Measurements from ENCODE around the gene RAB3IP. TPM values are rescaled to one million over a fixed set of nuclear protein-coding genes. Genes with fewer than 3 reads are reported as not detected.

RAB3IP gene
- total RNA-seq, 4 donors from 2014 or later: 5.7 to 38.2 (median 12.7) TPM

GRCh38 chr12:69822201-69822860, 83.7 kb downstream of the RAB3IP start:
- Histone ChIP-seq H3K27me3 (no peaks in the 10 kb centered on the region), H3K36me3 (no peaks in the 10 kb centered on the region), H3K9me3 (no peaks in the 10 kb centered on the region), H3K27ac (no peak overlapping the region), H3K4me1 (no peaks in the 10 kb centered on the region), H3K4me3 (no peak overlapping the region)
- TF ChIP-seq POLR2A (IDR thresholded peaks at IDR 0.05) (no peak), EP300 (IDR thresholded peaks at IDR 0.05) (no peak), POLR2AphosphoS5 (IDR thresholded peaks at IDR 0.05) (no peak), CTCF (IDR thresholded peaks at IDR 0.05) (no peak)
- ATAC-seq: no peak
- 44 to 100% methylated on average over 1 to 3 of the region's 3 CpGs for WGBS, 2 donors (ENCODE audit: low coverage in 1 of 2)

GRCh38 chr12:69824028-69824427, 85.4 kb downstream of the RAB3IP start:
- Histone ChIP-seq H3K27me3 (no peaks in the 10 kb centered on the region), H3K27ac (no peak overlapping the region), H3K36me3 (no peaks in the 10 kb centered on the region), H3K9me3 (no peaks in the 10 kb centered on the region), H3K4me1 (no peaks in the 10 kb centered on the region), H3K4me3 (no peak overlapping the region)
- no peak for ATAC-seq
- TF ChIP-seq POLR2A (IDR thresholded peaks at IDR 0.05) (no peak), EP300 (IDR thresholded peaks at IDR 0.05) (no peak), POLR2AphosphoS5 (IDR thresholded peaks at IDR 0.05) (no peak), CTCF (IDR thresholded peaks at IDR 0.05) (no peak)

- TF ChIP-seq CTCF (IDR thresholded peaks at IDR 0.05) (no peak), EP300 (IDR thresholded peaks at IDR 0.05) (no peak), POLR2A (IDR thresholded peaks at IDR 0.05) (no peak), POLR2AphosphoS5 (IDR thresholded peaks at IDR 0.05) (no peak)
- Histone ChIP-seq H3K9me3 (no peaks in the 10 kb centered on the region), H3K36me3 (no peaks in the 10 kb centered on the region), H3K27me3 (no peaks in the 10 kb centered on the region), H3K4me1 (no peaks in the 10 kb centered on the region), H3K27ac (no peak within 1 kb of the TSS), H3K4me3 (no peak within 1 kb of the TSS)
- no peak for ATAC-seq
- WGBS, 2 donors (ENCODE audit: low coverage in 1 of 2): 83 to 84% methylated on average over 5 of the region's 5 CpGs
Observed at GRCh38 chr12:69824966-69825560, 86.4 kb downstream of the RAB3IP start, which contains the start of gene MYRFL. TSS of gene MYRFL (plus strand) at chr12:69825227. CDS start at chr12:69825518, 291 bp downstream.

GRCh38 chr12:69828897-69829296, 90.2 kb downstream of the RAB3IP start:
- Histone ChIP-seq H3K27ac (no peak overlapping the region), H3K4me1 (no peaks in the 10 kb centered on the region), H3K36me3 (no peaks in the 10 kb centered on the region), H3K9me3 (no peaks in the 10 kb centered on the region), H3K27me3 (no peaks in the 10 kb centered on the region), H3K4me3 (no peak overlapping the region)
- TF ChIP-seq EP300 (IDR thresholded peaks at IDR 0.05): no peak
- TF ChIP-seq POLR2AphosphoS5 (IDR thresholded peaks at IDR 0.05): no peak
- ATAC-seq: no peak
- 74% methylated on average over 4 to 5 of the region's 5 CpGs for WGBS, 2 donors (ENCODE audit: low coverage in 1 of 2)

DNA sequence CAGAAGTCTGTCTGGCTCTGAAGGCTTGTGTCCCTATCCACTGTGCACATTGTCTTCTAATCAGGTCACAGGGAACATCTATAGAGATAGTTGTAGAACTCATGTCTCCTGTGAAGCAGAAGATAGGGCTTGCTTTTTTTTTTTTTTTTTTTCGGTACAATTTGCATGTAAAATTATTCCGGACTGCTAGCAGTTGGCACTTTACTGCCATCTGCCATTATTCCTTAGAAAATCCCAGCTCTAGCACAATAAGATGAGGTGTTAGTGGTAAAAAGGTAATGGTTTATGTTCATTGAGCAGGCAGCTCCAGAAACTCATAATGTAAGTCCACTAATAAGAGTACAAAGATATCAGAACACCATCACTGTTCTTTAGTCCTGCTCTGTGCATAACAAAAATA, 95.0 kb downstream of the RAB3IP start:
- no peak overlapping the region for H3K27ac ChIP-seq
- H3K27me3 ChIP-seq: no peaks in the 10 kb centered on the region
- H3K36me3 ChIP-seq: no peaks in the 10 kb centered on the region
- TF ChIP-seq POLR2A (IDR thresholded peaks at IDR 0.05) (no peak), EP300 (IDR thresholded peaks at IDR 0.05) (no peak), POLR2AphosphoS5 (IDR thresholded peaks at IDR 0.05) (no peak), CTCF (IDR thresholded peaks at IDR 0.05) (no peak)
- H3K9me3 ChIP-seq: no peaks in the 10 kb centered on the region
- WGBS, 2 donors (ENCODE audit: low coverage in 1 of 2): 63 to 90% methylated on average over 2 of the region's 2 CpGs
- H3K4me3 ChIP-seq: no peak overlapping the region
- no peak for ATAC-seq
- no peaks in the 10 kb centered on the region for H3K4me1 ChIP-seq
